GM06990 (cell line): ENCODE results near the gene STYXL1.

Experiments
- DNase-seq: peaks from one replicate; pipeline ENCODE4 v3.0.0-alpha.2; 2011; ENCODE audit not compliant: insufficient read length; ENCODE audit errors: extremely low read depth
- H3K27me3 ChIP-seq: replicated peaks from 2 replicates; pipeline ENCODE4 v1.6.0; 2011; ENCODE audit warnings: low read length; ENCODE audit not compliant: control insufficient read depth, insufficient read depth
- H3K36me3 ChIP-seq: 2 replicates; pipeline ENCODE4 v1.5.1; 2011; ENCODE audit warnings: low read length; ENCODE audit not compliant: control insufficient read depth, insufficient read depth
- H3K4me3 ChIP-seq: replicated peaks from 2 replicates; pipeline ENCODE4 v1.5.1; 2011; ENCODE audit warnings: low read depth, mild to moderate bottlenecking, control low read depth, low read length
- CTCF ChIP-seq: IDR thresholded peaks from 2 replicates; pipeline ENCODE4 v1.5.1; 2011; ENCODE audit warnings: low read length, control low read depth, mild to moderate bottlenecking, inconsistent platforms; ENCODE audit not compliant: insufficient read depth, poor library complexity, severe bottlenecking

STYXL1 gene

DNA sequence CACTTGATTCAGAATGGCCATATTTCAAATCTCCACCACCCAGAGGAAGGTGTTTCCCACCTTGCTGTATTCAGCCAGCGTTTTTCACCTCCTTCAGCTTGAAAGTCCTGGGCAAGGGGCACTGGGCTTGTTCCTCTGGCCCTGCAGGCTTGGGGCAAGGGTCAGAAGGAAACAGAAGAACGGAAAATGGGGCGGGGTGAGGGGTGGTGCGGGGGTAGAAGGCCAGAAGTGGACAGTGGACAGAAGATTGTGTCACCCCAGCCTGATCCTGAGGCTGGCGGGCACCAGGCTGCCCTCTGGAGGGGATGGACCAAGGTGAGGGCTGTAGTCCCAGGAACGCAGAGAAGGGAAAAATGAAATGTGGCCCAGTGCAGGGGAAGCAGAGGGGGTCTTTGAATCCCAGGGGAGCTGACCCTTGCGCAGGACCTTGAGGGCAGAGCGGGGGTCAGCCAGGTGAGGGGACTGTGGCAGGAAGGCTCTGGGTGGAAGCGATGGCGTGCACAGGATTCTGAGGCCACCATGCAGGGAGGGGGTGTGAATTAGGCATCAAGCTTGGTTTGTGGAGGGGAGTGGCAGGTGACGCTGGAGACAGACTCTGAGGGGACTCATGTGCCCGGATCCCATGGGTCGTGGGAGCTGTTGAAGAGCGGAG is 76.4 kb downstream of the STYXL1 start:
- Histone ChIP-seq H3K4me3 (no peak overlapping the region), H3K36me3 (peaks cover 4% of the 10 kb centered on the region), H3K27me3 (no peaks in the 10 kb centered on the region)
- DNase-seq = no peak
- TF ChIP-seq CTCF = no peak

- Histone ChIP-seq H3K36me3 (peaks cover 5% of the 10 kb centered on the region), H3K27me3 (no peaks in the 10 kb centered on the region), H3K4me3 (no peak overlapping the region)
- DNase-seq = no peak
- no peak for TF ChIP-seq CTCF
These were observed 77.9 kb downstream of the STYXL1 start for GRCh38 chr7:75969704-75970498.

DNA sequence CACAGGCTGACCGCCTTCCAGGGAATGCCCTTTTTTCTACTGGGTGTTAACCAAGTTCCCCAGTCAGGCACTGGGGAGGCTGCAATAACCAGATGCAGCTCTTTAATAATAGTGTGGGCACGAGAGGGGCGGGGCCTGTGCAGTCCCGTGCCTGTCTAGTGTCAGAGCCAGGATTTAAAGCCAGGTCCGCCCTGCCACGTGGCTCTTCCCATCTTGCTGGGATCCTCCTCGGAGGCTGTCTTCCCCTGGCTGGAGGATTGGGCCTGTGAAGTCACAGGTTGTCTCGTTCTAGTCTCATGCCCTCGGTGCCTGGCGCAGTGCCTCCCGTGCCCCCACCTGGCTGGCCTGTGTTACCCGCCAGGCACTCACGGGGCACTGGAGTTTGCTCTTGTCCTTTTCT is 78.6 kb downstream of the STYXL1 start:
- H3K4me3 ChIP-seq = no peak overlapping the region
- H3K36me3 ChIP-seq = peaks cover 5% of the 10 kb centered on the region
- TF ChIP-seq CTCF = no peak
- no peak for DNase-seq
- H3K27me3 ChIP-seq = no peaks in the 10 kb centered on the region

DNA sequence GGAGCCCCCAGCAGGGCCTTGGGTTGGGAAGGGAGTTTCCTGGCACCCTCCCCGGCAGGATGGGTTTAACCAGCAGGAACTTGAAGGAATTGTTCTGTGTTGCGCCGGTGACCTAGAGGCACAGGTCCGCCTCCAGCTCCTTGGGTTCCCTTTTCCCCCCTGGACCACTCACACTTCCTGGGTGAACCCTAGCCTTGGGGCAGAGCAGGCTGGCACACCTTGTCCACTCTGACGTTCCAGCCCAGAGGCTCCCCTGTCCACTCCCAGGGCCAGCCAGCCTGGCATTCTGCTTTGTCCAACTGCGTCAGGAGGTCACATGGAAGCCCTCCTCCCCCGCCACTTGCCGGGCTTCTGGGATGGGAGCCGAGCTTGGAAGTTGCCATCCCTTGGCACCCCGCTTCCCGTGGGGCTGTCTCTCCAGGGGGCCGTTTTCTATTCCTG is 79.2 kb downstream of the STYXL1 start:
- TF ChIP-seq CTCF = no peak
- no peak for DNase-seq
- Histone ChIP-seq H3K36me3 (peaks cover 5% of the 10 kb centered on the region), H3K4me3 (no peak overlapping the region), H3K27me3 (no peaks in the 10 kb centered on the region)

DNA sequence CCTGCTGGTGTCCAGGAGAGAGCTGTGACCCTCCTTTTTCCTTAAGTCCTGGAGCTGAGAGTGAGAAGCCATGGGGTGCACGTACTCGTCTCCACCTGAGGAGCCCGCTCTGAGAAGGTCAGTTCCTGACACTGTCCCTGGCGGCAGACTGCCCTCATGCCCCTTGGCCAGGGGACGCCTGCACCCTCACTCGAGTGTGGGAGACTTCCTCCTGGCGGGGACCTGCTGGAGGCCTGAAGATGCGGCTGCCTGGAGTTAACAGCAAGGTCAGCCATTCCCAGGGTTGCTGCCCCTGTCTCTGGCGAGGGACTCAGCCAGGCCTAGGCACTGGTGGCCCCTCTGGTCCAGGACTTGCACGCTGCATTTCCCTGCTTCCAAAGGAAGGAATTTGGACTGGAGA is 79.8 kb downstream of the STYXL1 start:
- no peak for TF ChIP-seq CTCF
- no peaks in the 10 kb centered on the region for H3K27me3 ChIP-seq
- no peak overlapping the region for H3K4me3 ChIP-seq
- H3K36me3 ChIP-seq = peaks cover 5% of the 10 kb centered on the region
- DNase-seq = no peak
